NOMO-1 (cell line): ENCODE data around the gene THOP1.

Experiments
- DNase-seq, 2 experiments: peaks; one replicate each; lab custom pipeline; 2025; ENCODE audit not compliant: unreplicated experiment in 2 of 2; lab: John Stamatoyannopoulos, UW

Gene THOP1

DNA sequence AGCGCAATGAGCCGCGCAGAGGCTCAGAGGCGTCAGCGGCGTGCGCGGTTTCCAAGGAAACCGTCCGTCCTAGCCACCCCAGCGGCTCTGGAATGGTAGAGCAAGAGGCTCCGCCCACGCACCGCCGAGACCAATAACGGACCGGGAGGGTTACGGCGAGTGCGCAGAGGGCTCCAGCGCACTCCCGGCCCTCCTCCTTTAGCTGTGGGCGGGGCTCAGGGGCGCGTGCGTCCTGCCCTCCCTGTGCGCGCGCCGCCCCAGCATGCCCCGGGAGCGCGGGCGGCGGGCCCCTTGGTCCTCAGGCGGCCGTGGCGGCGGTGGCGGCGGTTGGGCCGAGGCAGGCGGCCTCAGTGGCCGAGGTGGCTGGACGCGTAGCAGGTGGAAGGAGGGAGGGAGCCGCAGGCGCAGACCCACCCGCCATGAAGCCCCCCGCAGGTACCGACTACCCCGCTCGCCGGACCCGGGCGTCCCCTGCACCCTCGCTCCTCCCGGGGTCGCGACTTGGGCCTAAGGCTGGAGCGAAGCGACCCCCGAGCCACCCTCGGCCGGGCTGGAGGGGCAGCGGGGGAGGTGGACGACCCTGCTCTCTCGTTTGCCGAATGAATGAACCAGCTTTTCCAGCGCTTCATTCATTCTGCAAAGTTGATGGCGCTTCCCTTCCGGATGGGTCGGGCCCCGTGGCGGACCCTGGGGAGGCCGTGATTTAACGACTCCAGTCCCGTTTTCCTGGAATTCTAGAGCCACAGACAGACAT is at the start of gene THOP1:
Gene THOP1 (plus strand): TSS at position 260 of the 754 bp plus-strand sequence. CDS start 160 bp downstream, at position 420.
- DNase-seq: peak; percentile 98 to 99

DNA sequence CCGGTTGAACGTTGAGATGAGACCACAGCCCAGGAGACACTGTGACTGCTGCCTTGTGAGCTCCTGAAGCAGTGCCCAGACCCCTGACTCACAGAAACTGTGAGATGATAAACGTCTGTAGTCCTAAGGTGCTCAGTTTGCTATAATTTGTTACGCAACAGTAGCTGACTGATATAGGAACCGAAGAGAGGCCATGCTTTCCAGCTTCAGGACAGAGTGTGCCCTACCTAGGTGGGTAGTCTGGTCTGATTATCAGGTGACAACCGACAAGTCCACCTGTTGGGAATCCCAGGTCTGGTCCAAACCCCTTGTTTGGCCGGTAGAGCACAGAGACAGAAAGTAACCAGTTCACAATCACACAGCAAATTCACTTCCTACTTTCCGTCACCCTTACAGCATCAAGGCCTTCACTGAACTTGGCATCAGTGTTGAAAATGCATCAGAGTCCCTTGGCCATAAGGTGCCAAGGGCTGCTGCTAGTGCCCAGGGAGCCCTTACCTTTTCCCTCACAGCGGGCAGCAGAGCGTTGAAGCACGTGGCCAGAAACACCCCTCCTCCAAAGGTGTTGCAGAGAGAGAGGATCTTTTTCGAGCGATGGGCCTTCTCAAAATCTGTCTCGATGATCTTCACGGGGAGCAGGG is 48.6 kb upstream of the THOP1 start:
- no peak for DNase-seq

DNA sequence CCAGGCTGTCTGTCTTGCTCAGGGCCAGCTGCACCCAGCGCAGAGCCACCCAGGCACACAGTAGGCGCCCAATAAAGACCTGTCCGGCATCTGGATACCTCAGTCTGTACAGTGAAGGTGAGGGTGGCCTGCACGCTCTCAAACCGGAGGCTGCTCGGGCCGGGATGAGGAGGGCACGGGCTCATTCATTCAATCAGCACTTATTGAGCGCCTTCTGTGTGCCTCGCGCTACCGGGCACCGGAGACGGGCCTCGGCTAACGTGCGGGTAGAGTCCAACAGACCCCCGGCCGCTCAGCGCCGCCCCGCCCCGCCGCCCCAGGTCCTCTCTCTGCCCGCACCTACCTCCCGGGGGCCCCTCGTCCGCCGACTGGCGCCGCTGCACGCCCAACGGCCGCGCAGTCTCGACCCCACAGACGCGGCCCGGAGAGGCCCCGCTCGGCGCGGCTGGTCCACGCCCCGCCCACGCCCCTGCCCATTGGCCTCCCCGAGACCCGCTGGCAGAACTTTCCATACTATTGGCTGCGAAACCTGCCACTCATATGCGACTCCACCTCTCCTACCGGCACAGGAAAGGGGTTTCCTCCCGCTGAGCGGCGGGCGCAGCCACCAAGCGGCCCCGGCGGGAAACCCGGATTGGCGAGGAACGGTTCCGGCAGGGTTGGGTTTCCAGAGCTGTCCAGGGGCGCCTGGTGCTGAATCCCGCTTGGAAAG is 45.5 kb upstream of the THOP1 start, which contains the start of gene SLC39A3:
Gene SLC39A3 (minus strand): TSS at position 416 of the 712 bp plus-strand sequence. CDS start 2,760 bp downstream, outside the sequence.
- peak; percentile 90 to 93 for DNase-seq

DNA sequence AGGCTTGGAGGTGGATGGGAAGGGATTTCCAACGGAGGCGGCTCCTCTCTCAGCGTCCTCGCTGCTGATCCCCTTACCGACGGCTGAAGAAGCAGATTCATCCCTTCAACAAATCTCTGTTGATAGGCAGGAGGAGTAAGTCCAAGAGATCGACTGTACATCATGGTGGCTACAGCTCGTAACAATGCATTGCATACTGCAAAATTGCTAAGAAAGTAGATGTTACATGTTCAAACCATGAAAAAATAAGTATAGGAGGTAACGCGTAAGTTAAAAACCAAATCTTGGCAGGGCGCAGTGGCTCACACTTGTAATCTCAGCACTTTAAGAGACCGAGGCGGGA is 45.0 kb upstream of the THOP1 start:
- no peak for DNase-seq

DNA sequence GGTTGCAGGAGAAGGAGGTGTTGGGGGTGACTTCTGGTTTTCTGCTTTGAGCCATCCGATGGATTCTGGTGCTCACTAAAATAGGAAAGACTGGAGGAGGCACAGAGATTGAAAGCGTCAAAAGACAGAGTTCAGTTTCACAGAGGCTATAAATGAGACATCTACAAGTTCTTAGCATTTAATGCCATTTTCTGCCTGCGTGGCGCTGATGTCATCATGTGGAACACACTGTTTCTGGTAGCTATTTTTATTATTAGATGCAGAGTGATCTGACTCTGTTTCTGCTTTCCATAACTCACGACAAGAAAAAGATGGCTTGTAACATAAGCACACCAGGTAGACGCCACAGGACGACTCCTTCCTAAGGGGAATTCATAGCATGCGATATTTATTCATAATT is 42.2 kb upstream of the THOP1 start:
- no peak for DNase-seq

DNA sequence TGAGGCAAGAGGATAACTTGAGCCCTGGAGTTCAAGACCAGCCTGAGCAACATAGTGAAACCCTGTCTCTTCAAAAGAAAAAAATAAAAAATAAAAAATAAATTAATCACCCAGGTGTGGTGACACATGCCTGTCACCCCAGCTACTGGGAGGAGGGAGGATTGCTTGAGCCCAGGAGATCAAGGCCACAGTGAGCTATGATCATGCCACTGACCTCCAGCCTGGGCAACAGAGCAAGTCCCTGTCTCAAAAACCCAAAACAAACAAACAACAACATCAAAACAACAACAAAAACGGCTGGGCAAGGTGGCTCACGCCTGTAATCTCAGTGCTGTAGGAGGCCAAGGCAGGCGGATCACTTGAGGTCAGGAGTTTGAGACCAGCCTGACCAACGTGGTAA is 41.2 kb upstream of the THOP1 start:
- no peak for DNase-seq

DNA sequence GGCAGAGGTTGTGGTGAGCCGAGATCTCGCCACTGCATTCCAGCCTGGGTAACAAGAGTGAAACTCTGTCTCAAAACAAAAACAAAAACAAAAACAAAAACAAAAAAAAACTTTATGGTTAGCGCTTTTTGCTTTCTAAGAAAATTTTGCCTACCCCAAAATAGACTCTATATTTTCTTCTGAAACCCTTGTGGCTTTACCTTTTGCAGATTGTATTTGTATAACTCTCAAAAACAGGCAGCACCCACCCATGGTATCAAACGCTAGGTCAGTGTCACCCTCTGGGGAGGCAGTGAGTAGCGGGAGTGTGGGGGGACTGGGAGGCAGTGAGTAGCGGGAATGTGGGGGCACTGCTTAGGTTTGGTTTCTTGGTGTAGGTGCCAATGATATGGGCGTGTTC is 38.0 kb upstream of the THOP1 start:
- DNase-seq: no peak

DNA sequence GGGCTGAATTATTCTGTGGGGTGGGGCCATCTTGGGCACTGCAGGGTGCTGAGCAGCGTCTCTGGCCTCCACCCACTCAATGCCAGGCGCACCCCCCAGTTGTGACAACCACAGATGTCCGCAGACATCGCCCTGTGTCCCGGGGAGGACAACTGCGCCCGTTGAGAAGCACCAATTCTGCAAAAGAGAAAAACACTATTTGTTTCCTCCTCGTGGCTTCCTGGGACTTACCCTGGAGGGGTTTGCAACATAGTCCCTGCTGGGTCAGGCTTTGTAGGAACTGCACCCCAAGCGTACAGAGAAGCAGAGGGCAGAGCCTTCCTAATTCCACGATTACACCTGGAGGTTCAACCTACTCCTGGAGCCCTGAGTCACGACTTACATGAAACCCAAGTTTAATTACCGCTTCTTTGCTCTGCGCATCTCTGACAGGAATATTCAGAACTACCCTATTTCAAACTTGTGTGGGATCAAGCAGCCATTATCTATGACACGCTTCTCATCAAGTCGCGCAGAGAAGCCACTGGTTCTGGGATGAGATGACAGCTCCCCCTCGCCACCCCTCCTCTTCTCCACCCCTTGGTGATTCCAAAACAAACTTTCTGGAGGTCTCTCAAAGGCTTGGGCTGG is 34.4 kb upstream of the THOP1 start:
- no peak for DNase-seq

DNA sequence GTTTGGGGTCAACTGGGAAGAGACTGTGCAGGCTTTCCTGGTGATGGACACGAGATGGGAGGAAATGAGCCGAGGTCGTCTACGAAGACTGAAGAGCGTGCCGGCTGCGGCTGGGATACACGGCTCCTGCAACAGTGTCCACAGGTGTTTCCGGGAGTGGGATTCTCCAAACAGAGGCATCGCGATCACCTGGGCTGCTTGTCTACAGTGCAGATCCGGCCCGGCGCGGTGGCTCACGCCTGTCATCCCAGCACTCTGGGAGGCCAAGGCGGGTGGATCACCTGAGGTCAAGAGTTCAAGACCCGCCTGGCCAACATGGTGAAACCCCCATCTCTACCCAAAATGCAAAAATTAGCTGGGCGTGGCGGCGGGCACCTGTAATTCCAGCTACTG is 33.9 kb upstream of the THOP1 start:
- no peak for DNase-seq

DNA sequence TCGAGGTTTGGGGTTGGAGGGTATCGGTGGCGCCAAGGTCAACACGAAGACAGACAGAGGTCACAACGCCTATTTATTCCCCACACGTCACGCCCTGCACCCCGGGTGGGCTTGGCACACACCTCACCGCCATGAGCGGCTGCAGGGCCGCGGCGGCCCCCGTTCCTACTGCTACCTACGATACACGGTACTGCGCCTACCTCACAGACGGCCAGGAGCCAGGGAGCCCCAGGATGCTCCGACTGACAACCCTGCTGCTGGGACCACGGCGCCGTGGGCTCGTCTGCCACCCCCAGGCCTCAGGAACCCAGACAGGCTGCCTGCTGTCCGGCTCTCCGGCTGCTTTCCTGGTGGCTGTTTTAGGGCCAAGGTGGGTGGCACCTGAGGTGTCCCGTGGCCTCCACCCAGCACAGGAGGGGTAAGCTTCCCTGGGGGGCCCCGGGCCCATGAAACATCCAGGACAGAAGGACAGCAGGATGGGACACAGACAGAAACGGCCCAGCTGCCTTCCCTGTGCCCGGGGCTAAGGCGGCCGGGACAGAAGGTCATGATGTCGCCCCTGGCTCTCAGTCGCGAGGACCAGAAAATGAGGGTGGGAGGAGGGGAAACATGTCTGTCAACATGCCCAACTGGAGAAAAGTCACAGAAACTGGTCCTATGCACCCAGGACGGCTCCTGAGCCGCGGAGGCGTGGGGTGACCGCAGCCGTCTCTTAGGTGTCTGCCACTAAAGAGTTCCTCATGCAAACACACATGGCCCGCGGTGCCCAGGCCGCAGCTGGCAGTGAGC is 30.4 kb upstream of the THOP1 start:
- DNase-seq: no peak

DNA sequence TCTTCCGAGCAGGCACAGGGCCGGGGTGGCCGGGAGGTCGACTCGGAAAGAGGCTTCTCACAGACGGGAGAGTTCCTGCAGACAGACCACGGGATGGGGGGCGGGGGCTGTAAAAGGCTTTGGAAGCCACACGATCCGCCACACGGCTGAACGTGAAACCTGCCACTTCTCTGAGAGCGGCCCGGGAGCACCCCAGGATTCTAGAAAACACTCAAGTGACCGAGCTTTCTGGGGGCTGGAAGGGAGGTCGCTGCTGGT is 29.9 kb upstream of the THOP1 start:
- DNase-seq: no peak

DNA sequence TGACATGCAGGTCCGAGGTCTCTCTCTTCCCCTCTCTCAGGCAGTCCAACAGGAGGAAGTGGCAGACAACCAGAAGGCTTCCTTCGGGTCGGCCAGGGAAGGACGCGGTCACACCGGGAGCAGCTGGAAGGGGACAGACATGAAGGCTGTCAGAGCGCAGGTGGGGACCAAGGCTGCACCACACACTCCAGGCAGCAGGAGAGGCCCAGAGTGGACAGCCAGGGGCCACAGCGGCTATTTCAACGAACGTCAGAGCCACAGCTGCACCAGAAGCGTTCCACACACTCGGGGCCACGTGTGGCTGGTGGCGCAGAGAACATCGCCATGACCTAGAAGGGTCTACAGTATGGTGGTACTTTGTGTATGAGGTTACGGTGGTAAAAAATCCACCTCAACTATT is 29.5 kb upstream of the THOP1 start:
- DNase-seq: no peak

DNA sequence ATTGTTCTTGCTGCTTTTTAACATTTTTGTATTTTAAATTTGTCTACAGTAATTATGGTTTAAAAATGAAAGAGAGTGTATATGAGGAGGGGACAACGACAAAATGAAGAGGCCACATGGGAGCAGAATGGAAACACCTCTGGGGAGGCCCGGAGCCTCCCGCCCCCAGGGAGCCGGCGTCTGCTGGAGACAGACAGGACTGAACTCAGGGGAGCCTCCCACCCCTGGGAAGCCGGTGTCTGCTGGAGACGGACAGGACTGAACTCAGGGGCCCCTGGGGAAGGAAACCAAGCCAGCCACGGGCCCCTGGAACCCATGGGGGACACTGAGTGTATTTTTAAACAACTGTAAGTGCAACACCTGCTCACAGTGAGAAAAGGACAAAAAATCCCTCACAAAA is 28.8 kb upstream of the THOP1 start:
- no peak for DNase-seq

DNA sequence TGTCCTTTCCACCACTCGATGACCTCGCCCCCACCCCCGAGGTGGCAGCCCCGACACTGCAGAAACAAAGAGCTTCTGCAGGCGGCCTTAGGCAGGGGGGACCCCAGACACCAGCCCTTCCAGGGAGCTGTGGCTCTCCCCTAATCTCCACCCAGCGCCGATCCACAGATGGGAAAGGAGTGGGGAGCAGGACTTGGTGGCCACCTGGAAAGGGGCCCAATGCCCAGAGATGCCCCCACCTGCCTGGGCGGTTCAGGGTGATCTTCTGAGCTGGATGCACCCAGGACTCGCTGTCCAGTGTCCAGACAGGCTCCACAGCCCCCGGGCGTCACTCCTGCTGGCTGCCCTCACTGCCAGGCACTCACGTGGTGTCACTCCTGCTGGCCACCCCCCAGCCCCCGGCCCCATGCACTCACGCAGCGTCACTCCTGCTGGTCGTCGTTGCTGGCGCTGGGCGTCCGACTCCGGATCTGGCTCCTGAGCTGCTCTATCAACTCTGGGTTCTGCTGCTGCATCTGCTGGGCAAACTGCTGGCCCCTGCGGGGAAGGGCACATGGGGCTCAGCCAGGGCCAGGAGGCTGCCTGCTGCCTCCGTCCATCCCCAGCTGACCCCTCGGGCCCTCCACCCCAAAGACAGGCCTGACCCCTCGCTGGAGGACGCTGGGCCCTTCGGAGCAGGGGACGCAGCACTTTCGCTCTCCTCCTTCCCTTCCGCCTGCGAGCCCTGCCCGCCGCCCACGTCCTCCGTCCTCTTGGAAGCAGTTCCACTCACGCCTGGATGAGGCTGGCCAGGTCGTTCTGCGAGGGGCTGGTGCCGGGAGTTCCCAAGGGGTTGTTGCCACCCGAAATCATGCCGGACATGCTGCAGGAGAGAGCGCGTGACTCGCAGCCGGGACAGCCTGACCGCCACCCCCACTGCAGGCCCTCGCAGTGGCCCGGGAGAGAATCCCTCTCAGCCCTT is 28.1 kb upstream of the THOP1 start:
- no peak for DNase-seq

DNA sequence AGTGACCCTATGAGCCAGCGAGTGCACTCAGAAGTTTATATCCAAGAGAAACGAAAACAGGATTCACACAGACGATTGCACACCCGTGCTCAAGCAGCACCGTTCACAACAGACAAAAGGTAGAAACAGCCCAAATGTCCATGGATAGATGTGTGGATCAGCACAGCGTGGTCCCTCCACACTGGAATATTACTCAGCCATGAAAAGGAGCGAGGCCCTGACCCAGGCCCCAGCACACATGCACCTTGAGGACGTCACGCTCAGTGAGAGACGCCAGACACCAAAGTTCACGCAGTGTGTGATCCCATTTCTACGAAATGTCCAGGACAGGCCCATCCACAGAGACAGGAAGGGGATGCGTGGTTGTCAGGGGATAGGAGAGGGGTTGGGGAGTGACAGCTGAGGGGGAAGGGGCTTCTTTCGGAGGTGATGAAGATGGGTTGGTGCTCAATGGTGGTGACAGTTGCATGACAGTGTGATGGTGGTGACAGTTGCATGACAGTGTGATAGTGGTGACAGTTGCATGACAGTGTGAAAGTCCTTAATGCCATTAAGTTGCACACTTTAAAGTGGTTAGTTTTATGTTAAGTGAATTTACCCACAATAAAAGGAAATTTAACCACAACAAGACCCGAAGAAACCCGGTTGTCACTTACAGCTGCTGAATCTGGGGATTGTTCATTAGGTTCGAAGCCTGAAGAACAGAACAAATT is 26.5 kb upstream of the THOP1 start:
- no peak for DNase-seq

DNA sequence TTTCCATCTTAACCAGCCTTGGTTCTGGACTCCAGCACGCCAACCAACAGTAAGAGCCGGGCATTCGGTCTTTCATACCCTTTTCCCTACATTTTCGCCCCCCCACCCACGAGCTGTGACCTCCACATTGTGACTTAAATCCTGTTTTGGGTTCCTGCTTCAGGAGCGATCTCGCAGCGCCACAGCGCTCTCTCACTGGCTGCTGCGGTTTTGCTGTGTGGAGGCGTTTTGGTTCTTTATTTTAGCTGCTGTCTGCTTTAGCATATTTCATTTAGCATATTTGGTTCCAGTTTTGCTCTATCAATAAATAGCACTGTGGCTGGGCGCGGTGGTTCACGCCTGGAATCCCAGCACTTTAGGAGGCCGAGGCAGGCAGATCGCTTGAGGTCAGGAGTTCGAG is 25.9 kb upstream of the THOP1 start:
- DNase-seq: no peak

DNA sequence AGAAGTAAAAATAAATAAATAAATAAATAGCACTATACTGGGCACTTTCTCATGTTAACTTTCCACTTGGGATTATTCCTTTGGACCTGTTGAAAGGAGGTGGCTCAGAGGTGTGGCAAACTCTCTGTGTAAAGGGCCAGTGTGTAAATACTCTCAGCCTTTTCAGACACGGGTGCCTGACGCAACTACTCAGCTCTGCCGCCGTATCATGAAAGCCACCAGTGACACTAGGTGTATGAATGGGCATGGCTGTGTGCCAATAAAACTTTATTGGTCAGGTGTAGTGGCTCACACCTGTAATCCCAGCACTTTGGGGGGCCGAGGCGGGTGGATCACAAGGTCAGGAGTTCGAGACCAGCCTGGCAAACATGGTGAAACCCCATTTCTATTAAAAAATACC is 25.3 kb upstream of the THOP1 start:
- DNase-seq: no peak

DNA sequence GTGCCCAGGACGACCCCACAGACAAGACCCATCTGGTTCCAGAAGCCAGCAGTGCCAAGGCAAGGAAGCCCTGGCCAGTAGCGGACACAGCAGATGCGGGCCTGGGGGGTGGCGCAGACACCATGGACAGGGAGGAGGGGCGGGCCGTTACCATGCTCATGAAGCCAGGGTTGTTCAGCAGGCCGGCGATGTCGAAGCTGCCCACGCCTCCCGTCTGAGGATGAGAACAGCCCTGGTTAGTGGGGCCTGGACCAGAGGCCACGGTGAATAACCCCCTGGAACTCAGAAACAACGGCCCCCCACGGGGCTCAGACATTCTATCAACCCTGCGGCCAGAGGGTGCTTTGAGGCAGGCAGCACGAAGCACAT is 24.0 kb upstream of the THOP1 start:
- DNase-seq: no peak
